Lung (tissue), 12 donors: ENCODE results near the gene ACADS. TPM values are rescaled to one million over a fixed set of nuclear protein-coding genes. Genes with fewer than 3 reads are reported as not detected.
A peak's percentile ranks its signal among the peaks of the same experiment; 100 is the strongest.

Experiments used
- ATAC-seq: fragments of 200-7000 bp; cut with Tn5 transposase; one replicate; pipeline ENCODE4 v1.9.1; 2020; ENCODE audit warnings: moderate number of reproducible peaks; ENCODE audit not compliant: insufficient read depth, low FRiP score
- DNase-seq, 3 donors: peaks; one replicate each; pipeline ENCODE4 v3.0.0-alpha.2; 2013 to 2017
- H3K27ac ChIP-seq, 2 donors: one replicate each; pipeline ENCODE4 v1.5.1; 2013; ENCODE audit warnings: mild to moderate bottlenecking in 2 of 2, moderate library complexity in 2 of 2, control low read depth in 1 of 2, inconsistent platforms in 1 of 2, low read depth in 1 of 2, low read length in 1 of 2
- H3K27me3 ChIP-seq, 3 donors: one replicate each; pipeline ENCODE4 v1.5.1; 2013; ENCODE audit warnings: low read length in 2 of 3; ENCODE audit not compliant: control insufficient read depth in 3 of 3, insufficient read depth in 3 of 3
- H3K36me3 ChIP-seq, 4 donors: one replicate each; pipeline ENCODE4 v1.5.1; 2013; ENCODE audit warnings: low read length in 4 of 4, mild to moderate bottlenecking in 1 of 4, moderate library complexity in 1 of 4; ENCODE audit not compliant: control insufficient read depth in 4 of 4, insufficient read depth in 4 of 4
- H3K4me1 ChIP-seq, 5 donors: one replicate each; pipeline ENCODE4 v1.5.1; 2013; ENCODE audit warnings: low read length in 5 of 5, mild to moderate bottlenecking in 2 of 5, moderate library complexity in 1 of 5; ENCODE audit not compliant: control insufficient read depth in 5 of 5, insufficient read depth in 5 of 5
- H3K4me3 ChIP-seq: one replicate; pipeline ENCODE4 v1.5.1; 2013; ENCODE audit warnings: mild to moderate bottlenecking, control low read depth, moderate library complexity
- H3K9ac ChIP-seq, 2 donors: one replicate each; pipeline ENCODE4 v1.5.1; 2013; ENCODE audit warnings: low read length in 2 of 2, control low read depth in 1 of 2; ENCODE audit not compliant: insufficient read depth in 1 of 2
- H3K9me3 ChIP-seq, 4 donors: one replicate each; pipeline ENCODE4 v1.5.1; 2013; ENCODE audit warnings: low read length in 3 of 4, mild to moderate bottlenecking in 1 of 4, moderate library complexity in 1 of 4; ENCODE audit not compliant: control insufficient read depth in 4 of 4, insufficient read depth in 3 of 4
- WGBS, 2 donors: extraction: QIAGEN DNeasy Blood & Tissue Kit; methylation state at CpG; one replicate each; pipeline ENCODE4 v1.1.7; 2013; 5-methylcytosine and 5-hydroxymethylcytosine counted together
- polyA plus RNA-seq, 2 donors: library from polyadenylated mRNA; stranded (reverse); fragments of 200-250 nt; gene quantifications; one replicate each; pipeline ENCODE4 v1.2.1, GENCODE V29; 2013
- total RNA-seq, 2 donors: library from RNA; depleted of rRNA in 1 of 2; stranded (reverse); fragments of >200 nt in 1 of 2; gene quantifications; one replicate each; pipeline ENCODE4 v1.2.1, GENCODE V29; 2014 to 2021
- TF ChIP-seq, protein P1 (sequence below): IDR thresholded peaks from 2 replicates; pipeline ENCODE4 v1.5.1; 2012; ENCODE audit warnings: mild to moderate bottlenecking; ENCODE audit errors: control extremely low read depth, extremely low read depth
- donor health status: control.
- donor health status: control.
- donor health status: Bipolar disorder and iron deficiency.
- donor health status: healthy.
- donor health status: DM: yes; HTN: yes; CAD: no.

ACADS gene
- total and polyA plus RNA-seq, 4 donors = 16.4 to 32.4 (median 27.0) TPM

DNA sequence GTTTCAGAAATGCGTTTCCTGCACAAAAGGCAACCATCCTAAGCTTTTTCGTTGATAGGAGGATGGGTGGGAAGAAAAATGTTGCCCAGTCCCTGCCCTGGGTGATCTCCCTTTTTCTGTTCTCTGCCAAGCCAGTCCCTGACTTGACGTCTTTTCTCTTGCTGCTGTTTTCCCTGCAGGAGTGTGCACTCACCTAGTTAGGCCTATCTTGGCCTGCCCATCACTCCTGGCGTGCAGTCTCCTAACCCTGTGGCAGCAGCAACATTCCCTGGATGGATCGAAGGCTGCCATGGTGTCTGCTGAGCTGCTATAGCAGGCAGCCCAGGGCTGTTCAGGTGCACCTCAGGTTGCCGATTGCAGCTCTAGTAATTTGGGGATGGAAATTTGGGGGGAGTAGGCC, 14.2 kb upstream of the ACADS start:
- peaks cover 0 to 3% (median 0%) of the 10 kb centered on the region in 4 donors for H3K9me3 ChIP-seq
- no peak overlapping the region for H3K4me3 ChIP-seq
- H3K4me1 ChIP-seq = peaks cover 4 to 37% (median 7%) of the 10 kb centered on the region in 5 donors
- H3K27me3 ChIP-seq = no peaks in the 10 kb centered on the region
- TF ChIP-seq, protein P1, sequence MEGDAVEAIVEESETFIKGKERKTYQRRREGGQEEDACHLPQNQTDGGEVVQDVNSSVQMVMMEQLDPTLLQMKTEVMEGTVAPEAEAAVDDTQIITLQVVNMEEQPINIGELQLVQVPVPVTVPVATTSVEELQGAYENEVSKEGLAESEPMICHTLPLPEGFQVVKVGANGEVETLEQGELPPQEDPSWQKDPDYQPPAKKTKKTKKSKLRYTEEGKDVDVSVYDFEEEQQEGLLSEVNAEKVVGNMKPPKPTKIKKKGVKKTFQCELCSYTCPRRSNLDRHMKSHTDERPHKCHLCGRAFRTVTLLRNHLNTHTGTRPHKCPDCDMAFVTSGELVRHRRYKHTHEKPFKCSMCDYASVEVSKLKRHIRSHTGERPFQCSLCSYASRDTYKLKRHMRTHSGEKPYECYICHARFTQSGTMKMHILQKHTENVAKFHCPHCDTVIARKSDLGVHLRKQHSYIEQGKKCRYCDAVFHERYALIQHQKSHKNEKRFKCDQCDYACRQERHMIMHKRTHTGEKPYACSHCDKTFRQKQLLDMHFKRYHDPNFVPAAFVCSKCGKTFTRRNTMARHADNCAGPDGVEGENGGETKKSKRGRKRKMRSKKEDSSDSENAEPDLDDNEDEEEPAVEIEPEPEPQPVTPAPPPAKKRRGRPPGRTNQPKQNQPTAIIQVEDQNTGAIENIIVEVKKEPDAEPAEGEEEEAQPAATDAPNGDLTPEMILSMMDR = no peak
- peaks cover 2 to 27% (median 10%) of the 10 kb centered on the region in 4 donors for H3K36me3 ChIP-seq
- ATAC-seq = no peak
- no peak for DNase-seq
- peak overlapping the region; percentile 46 to 61 for H3K9ac ChIP-seq
- H3K27ac ChIP-seq = peak overlapping the region in 1 of 2 donors; percentile 92
- WGBS, 2 donors = 37 to 42% methylated on average over 6 of the region's 6 CpGs

DNA sequence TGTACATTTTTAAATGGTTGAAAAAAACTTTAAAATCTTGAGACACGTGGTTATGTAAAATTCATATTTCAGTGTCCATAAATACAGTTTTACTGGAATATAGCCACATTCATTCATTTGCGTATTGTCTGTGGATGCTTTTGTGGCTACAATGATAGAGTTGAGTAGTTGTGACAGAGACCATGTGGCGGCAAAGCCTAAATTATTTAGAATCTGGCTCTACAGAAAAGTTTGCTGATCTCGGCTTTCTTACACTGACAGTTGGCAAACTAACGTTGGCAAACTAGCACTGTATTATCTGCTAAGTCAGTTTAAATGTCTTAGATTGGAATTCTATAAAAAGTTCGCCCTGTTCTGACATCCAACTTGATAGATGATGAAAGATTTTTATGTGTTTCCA, 13.0 kb upstream of the ACADS start:
- Histone ChIP-seq H3K4me3 (no peak overlapping the region), H3K36me3 (peaks cover 10 to 35% (median 18%) of the 10 kb centered on the region in 4 donors), H3K9ac (no peak overlapping the region), H3K27ac (no peak overlapping the region), H3K27me3 (no peaks in the 10 kb centered on the region), H3K9me3 (peaks cover 0 to 3% (median 0%) of the 10 kb centered on the region in 4 donors), H3K4me1 (peaks cover 4 to 37% (median 7%) of the 10 kb centered on the region in 5 donors)
- peak in 2 of 3 donors; percentile 71 to 81 for DNase-seq
- no peak for ATAC-seq
- TF ChIP-seq, protein P1 = no peak
- 85 to 88% methylated on average over 6 of the region's 6 CpGs for WGBS, 2 donors

DNA sequence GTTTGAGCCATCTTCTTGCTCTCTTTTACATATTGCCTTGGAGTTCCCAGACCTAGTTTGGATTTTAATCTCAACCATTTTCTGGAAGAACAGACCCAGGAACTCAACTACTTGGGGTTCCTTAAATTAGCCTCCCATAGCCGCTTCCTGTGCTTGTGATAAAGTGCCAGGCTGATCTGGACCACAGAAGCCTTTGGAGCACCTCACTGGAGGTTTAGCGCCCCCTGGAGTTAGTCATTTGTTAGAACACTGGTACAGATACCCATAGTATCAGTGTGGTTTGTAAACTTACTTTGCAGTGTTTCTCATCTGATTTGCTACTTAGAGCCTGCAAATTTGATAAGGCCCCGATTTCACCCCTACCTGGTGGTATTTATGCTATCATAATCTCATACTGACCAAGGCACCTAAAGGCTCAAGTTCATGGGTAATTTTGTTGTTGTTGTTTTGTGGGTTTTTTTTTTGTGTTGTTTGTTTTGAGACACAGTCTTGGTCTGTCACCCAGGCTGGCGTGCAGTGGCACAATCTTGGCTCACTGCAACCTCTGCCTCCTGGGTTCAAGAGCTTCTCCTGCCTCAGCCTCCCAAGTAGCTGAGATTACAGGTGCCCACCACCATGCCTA, 11.7 kb upstream of the ACADS start:
- Histone ChIP-seq H3K36me3 (peaks cover 21 to 46% (median 25%) of the 10 kb centered on the region in 4 donors), H3K9ac (no peak overlapping the region), H3K9me3 (no peaks in the 10 kb centered on the region), H3K4me3 (no peak overlapping the region), H3K27me3 (no peaks in the 10 kb centered on the region), H3K27ac (no peak overlapping the region), H3K4me1 (peaks cover 4 to 37% (median 7%) of the 10 kb centered on the region in 5 donors)
- DNase-seq = peak; percentile 77 to 89 (median 88)
- 23 to 26% methylated on average over 4 of the region's 4 CpGs for WGBS, 2 donors
- ATAC-seq = peak; percentile 67
- TF ChIP-seq, protein P1 = peak; percentile 62

DNA sequence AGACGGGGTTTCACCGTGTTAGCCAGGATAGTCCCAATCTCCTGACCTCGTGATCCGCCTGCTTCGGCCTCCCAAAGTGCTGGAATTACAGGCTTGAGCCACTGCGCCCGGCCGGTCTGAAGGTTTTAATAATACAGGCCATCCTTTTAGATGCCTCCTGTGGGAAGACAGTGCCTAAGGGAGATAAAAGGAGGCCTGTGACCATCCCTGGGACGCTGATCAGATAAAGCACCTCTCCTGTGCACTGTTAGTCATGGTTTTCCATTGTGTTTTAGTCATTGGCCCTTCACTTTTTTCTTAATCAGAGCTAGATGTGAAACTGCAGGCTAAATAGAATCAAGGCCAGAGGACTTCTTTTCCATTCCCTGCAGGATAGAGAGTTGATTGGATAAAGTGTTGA, 7.6 kb upstream of the ACADS start:
- 92 to 97% methylated on average over 9 of the region's 9 CpGs for WGBS, 2 donors
- TF ChIP-seq, protein P1 = no peak

More for the DNA sequence above, 7.6 kb upstream of the ACADS start:
- H3K36me3 ChIP-seq = peaks cover 27 to 74% (median 53%) of the 10 kb centered on the region in 4 donors
- H3K27me3 ChIP-seq = no peaks in the 10 kb centered on the region
- H3K27ac ChIP-seq = no peak overlapping the region
- no peak overlapping the region for H3K9ac ChIP-seq
- DNase-seq (no peak), ATAC-seq (no peak)
- H3K9me3 ChIP-seq = no peaks in the 10 kb centered on the region
- peaks cover 0 to 15% (median 8%) of the 10 kb centered on the region in 5 donors for H3K4me1 ChIP-seq
- no peak overlapping the region for H3K4me3 ChIP-seq
